ENCODE data around the gene RAD51B.

The RAD51B gene

DNA sequence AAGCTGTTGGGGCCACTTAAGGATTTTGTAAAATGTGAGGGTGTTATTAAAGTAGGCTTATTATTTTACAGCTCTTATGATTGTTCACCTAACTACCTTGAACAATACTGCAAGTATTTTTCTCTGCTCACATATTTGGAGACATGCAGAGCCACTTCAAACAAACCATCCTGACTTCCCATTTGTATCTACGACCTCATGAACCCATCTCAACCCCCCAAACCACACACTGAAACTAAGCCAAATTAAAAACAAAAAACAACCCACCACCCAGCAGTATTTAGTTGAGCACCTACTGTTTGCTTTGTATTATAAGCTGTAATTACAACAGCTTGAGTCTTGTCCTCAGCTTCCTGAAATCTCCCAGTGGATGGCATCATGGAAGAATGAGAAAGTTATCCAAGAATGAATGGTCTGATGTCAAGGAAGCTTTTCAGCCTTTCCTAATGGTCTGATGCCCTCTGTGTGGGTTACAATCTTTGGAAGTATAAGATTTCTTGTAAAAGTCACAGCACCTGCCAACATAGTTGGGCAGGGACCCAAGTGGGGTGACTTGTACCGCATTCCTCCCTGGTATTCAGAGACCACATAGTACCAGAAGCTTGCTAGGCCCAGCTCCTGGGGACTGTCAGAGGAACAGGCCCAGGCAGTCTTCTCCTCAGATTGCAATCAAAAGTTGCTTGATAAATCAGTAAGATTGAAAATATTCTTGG is 556.6 kb downstream of the RAD51B start:
- DNase-seq, result no peak

DNA sequence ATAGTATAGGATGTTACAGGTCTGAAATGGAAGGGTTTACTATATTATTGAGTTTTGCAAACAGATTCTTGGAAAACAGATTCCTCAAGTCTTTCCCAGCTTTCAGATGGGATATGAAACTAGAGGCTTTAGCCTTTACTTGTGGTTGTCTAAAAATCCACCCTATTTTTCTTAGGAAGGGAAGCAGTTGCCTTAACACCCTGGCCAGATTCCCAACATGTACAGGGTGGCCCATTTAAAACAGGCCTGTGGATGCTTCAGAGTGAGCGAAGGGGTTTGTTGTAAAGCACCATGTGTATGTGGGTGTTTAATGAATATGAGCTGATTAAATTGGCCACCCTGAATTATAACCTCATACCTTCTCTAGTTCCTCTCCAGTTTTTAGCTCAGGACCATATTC is 557.4 kb downstream of the RAD51B start:
- no peak for DNase-seq

DNA sequence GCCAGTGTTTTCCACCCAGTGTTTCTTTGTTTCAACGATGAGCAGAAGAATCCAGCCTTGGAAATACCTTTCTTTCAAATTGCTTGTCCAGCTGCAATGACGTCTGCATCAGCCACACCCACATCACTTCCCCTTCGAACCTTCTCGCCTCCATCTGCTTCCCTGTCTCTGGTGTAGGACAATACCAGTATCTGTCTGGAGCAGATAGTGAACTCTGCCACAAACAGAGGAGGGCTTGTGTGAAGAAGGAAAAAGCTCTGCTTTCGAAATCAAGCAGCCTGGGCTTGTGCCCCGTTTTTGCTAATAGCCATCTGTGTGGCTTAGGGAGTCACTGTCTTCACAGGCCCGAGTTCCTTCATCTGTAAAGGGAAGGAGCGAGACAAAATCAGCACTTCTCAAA is 557.9 kb downstream of the RAD51B start:
- peak; percentile 37 for DNase-seq

DNA sequence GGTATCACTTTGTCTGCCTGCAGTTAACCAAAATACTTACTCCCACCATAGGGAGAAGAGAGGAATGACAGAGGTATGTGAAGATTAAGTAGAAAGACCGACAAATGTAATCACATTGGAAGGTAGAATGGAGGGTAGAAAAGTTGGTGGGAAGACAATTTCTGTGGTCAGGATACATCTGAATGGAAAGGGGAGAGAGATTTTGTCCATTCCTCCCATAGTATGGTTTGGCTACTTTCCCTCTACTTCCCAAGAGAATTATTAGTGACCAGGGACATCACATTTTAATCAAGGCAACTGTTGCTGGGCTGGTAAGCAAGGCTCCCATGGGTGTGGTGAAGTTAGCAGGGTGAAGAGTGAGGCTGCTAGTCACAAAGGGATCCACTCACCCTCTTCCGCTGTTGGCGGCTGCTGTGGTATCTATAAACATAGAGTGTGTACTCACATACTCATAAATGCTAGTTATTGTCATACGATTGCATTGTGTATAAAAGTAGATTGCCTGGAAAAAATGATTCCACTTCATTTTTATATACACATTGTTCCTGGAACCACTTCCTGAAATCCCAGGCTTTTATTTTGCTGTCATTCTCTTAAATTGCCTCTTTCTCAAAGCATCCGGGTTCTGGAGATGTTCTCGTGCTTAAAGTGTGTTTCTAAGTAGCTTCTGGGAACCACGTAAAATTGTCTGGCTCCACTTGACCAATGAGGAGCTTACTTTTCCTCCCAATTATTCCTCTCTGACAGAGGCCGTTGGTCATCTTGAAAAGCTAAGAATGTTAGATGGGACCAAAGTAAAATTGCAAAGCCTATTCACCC is 560.1 kb downstream of the RAD51B start:
- peak; percentile 51 for DNase-seq

DNA sequence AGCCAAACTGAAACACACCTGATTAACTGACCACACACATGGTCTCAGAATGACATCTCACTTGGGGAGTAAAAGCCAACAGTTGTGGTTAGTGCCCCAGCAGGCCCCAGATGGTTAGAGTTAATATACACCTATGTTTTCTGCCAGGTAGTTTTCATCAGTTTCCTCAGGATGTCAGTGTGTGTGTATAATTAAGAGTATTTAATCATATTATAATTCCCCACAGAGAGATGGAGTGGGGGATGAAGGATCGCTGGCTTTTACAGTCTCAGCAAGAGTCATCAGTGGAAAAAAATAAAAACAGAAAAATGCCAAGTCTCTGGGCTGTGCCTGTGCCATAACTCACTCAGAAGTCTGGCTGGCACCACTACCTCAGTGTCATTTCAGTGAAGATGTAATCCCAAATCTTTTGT is 560.8 kb downstream of the RAD51B start:
- no peak for DNase-seq

DNA sequence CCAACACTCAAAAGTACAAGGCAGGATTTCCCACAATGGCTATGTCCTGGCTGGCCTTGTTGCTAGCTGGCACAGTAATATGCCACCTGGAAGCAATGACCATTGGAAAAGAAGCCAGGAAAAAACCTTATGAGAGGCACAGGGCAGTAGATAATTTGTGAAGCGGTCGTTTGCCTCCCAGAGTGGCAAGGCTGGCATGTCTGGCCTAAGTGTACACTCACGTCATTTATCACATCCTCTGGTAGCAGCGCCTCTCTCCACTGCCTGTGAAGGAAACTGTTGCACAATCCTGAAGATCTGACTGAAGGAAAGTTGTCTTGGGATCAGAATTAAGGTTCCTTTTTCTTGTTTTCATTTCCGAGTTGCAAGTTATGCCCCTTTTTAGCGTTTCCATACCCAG is 564.8 kb downstream of the RAD51B start:
- DNase-seq, result no peak

DNA sequence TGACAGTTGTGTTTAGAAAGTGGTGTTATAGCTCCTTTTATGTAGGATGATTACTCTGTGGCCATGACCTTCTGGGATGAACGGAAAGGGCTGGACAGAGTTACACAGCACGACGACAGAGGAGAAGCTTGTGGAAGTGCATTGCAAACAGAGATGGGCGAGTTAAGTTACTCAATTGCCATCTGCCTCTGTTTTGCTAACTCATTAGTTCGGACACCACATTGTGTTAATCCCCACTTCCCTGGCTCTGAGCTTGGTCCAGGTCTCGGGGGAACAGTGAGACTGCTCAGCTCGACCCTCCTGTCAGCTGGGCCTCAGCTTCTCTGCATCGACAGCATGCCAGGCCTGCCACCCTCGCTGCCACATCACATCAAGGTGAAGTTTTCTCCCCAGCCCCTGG is 565.3 kb downstream of the RAD51B start:
- DNase-seq, result no peak

DNA sequence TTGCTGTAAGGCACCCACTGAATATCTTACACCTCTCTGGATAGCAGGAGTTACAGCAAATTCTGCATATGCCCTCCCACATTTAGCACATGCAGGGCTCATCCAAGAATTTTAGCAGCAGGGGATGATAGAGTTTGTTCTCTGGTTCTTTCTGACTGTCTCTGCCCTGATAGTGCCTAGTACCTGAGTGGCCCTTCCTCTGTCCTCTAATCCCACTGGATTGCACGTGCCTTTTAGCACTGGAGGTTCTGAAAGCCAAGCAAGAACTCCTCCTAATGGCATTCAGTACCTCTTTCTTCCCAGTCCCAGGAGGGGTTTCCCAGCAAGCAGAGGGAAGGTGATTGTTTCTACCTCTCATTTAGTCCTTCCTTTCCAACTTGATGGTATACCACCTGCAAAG is 566.9 kb downstream of the RAD51B start:
- DNase-seq, result no peak

DNA sequence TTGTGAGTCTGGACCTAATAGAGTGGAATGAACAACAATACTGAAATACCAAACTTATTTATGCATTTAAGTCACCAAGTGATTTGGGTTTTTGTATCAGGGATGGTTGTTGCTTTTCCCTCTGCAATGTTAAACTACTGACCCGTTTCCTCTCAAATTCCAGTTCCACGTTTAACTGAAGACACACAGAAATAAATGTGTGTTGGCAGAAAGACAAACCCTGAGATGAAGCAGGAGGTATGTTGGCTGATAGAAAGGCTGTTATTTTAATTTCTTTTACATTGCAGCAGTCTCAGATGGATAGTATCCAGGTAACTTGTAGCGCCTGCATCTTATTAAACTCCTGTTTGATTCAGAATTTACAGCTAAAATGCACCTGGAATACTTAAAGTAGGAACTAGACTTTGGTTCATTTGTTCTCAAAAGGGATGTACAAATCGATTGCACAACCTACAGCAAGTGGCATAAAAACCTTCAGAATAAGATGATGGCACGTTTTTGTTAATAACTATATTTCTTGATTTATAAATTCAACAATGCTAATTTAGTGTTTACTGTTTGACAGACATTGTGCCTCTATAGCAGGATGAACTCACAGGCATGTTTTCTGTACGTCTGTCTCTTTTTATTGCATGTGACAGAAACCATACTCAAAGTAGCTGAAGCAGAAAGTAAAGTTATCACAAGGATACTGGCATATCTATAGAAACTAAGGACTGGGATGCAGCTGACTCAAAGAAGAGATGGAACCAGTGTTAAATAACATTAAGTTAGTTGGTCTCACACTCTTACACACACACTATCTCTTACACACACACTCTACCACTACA is 567.6 kb downstream of the RAD51B start:
- no peak for DNase-seq

DNA sequence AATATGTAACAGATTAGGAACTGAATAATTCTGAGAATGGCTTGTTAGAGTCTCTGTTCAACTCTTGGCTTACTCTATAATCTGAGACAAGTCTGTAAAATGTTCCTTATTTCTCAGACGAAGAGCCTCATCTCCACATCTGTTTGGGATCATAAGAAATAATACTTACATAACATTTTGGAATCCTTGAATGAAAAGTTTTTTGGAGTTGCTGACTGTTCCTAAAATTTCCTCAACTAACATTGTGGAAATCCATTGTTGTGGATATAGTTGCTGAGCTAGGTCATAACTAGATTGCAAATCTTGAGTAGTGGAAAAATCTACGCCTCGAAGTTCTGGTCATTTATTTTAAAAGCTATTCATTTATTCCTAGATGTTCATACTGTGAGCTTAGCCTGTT is 570.4 kb downstream of the RAD51B start:
- DNase-seq, result no peak

DNA sequence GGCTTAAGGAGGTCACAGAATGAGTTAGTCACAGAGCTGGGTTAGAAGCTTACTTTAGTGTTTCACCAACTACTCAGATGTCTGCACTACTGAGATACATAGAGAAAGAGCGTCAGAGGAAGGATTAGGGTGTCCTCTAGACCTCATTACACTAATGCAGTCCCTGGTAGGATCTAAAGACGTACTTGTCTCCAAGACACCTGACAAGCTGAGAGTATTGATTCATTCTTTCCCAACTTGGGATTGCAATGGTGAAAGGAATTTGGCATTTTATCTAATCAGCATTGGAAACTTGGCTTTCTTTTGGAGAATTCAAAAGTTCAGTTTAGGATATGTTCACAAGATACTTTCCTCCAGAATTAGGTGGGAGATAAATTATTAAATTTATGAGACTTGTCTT is 571.2 kb downstream of the RAD51B start:
- no peak for DNase-seq

DNA sequence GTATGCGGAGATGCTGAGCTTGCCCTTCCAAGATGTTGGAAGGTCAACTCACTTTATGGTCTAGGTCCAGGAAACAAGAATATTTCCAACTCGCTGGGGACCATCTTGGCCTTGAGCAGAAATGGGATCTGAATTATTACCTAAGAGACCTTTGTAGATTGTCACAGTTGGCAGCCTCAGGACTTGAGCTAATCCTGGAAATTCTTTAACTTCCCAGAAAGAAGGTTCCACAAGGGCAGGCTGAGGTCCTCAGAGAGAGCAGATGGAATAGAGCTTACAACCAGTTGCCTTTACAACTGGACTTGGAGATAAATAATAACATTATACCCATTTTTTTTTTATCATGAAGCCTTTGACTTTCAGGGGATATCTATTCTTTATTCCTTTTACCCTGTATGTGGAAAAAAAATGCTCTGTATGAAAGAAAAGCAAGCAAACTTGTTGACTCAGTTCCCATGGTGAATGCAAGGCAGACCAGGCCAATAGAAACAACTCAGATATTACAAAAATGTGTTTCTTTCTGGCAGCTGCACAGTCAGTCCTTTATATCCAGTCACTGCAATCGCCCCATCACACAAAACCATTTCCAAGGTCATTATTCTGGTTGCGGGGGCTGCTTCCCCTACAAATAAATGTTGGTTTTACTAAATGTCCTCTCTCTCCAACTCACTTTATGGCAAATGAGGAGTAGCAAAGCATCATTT is 571.9 kb downstream of the RAD51B start:
- no peak for DNase-seq

DNA sequence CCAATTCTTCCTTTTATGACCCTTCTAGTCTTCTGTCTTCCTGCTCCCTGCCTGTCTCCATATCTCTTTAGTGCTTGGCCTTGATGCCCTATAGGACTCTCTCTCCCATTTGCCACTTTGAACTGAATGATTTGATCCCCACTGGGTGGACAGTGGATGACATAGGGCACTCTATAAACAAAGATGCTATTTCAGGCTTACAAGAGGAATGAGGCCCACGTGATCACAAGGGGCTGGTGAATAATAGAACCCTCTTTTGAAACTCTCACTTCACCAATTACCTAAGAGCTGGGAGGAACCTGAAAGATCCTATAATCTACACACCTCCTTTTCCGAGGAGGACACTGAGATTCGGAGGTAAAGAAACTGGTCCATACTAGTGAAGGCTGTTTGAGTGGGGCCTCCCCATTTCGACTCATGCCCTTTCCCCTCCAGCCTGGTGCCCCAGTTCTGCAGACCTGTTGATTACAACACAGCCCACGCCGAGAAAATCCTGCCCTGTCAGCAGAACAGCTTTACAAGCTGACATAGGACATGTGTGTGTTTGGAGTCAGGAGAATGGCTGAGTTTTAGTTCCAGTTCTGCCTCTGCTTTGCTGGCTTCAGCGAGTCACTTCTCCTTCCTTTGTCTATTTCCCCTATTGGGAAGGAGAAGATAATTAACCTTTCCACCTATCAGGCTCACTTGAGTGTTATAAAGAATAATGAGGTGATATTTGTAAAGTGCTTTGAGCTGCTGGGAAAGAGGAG is 573.0 kb downstream of the RAD51B start:
- DNase-seq, result no peak

DNA sequence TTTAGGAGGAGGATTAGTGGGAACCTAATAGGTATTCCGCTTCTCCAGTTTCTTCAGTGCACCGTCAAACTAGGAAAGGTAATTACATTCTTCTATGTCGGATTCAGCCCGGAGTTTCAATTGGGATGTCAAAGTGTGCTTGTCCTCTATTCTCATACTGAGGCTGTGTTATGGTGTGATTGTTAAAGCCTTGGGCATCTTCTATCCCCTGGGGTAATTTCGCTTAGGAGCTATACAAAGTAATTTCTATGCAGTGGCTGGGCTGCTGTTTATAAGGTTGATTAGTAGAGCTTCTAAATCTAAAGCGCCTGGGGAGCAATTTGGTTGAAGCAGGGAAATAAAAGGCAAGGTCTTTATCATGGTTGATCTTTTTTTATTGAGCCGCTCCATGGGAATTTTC is 573.7 kb downstream of the RAD51B start:
- DNase-seq, result no peak

DNA sequence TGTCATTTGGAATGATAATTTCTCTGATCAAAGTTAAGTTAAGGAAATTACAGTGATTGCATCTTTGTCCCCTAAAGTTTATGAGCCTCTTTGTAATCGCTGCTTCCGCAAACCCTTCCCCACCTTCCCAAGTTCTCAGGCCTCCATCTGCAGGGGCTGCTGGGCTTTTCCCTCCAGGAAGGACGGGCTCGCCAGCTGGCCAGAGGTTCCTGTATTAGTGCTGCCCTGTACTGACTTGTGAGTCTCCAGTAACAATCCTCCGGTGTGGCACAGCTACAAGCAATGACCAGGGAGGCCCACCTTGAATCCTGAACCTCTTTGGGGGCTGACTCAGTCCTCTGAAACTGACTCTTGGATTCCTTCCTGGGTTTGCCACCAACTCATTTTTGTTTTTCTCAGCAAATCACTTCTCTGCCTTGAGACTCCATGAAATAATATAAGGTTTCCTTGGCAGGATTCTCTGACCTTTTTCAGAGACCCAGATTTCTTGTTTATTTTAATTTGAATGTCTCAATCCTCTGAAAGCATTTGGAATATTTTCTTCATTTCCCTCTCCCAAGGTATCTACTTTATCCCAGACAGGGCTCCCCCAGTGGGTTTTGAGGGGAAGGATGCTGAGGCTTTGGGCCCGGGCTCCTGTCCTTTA is 574.7 kb downstream of the RAD51B start:
- DNase-seq, result no peak

DNA sequence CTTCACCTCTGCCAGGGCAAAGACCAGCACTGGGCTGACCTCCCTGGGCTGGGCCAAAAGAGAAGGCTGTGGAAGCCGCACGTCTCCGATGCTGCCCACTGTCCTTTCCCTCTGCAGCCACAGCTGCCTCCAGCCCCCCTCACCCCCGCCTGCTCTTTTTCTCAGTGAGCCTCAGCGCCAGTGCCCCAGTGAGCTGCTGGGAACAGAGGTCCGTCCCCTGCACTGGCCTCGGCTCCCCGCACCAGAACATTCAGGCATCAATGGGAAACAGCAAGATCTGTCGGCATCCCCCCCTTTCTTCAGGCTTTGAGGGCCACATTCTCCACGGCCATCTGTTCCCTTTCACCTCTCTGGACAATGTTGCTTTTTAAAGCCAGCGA is 575.2 kb downstream of the RAD51B start:
- no peak for DNase-seq

DNA sequence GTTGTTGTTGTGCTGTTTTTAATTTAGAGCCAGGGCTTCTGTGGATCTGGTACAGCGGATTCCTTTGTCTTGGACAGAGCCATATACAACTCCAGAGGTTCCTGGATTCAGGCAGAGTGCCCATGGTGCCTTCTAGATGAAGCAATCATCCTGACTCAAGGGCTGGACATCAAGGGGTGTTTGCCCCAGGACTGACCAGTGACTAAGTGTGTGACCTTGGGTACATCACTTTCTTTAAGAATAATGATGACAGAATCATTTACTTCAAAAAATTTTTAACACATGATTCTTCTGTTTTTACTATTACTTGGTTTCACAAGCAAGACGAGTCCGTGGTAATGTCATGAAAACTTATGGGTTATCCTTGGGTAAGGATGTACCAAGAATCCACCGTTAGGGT is 576.0 kb downstream of the RAD51B start:
- no peak for DNase-seq

DNA sequence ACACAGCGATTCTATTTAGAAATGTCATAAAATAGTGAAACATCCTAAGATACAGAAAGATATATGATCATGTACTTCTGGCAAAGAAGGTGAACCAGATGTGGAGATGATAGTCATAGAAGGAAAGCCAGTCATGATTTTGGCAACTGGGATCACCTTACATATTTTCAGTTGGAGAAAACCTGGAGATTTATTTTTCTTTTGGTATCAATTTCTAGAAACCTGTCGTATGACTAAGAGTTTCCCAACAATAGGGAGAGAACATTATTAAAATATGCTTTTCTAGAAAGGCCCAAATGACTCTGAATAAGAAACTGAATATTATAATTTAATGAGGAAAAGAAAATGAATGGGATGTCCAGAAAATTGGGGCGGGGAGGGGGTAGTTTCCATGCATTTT is 576.9 kb downstream of the RAD51B start:
- no peak for DNase-seq

DNA sequence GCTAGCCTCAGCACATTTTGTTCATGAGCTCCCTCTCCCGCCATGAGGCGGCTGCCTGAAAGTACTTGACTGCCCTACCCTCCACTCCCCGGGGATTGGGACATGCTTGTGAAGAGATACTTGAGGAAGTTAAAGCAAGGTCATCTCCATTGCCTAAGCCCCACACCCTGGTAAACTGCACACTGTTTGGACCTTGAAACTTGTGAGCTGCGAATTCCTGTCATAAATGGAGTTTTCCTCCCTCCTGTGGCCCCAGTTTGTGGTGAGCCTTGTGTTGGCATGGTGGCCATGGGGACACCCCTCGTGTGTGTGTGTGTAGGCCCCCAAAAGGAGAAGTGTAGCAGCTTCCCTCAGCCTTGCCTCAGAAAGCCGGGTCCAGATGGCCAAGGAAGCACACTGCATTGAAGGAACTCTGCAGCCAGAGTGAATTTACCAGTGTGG is 577.8 kb downstream of the RAD51B start:
- DNase-seq, result no peak

DNA sequence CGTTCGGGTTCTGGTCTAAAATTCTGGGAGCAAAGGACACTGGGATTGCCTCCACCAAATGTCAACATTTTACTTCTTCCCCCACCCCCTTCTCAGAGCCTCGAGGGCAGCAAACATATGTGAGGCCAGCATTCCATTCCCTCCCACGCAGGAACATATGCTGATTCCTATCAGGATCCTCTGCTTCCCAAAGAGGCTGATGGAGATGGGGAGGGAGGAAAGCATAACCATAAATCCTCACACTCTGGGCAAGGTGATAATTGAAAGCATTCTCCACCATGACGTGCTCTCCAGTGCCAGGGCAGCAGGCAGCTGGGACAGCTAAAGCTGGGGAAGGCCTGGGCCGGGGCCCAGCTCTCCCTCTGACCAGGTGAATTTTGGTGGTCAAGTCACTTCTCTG is 578.2 kb downstream of the RAD51B start:
- DNase-seq, result no peak

DNA sequence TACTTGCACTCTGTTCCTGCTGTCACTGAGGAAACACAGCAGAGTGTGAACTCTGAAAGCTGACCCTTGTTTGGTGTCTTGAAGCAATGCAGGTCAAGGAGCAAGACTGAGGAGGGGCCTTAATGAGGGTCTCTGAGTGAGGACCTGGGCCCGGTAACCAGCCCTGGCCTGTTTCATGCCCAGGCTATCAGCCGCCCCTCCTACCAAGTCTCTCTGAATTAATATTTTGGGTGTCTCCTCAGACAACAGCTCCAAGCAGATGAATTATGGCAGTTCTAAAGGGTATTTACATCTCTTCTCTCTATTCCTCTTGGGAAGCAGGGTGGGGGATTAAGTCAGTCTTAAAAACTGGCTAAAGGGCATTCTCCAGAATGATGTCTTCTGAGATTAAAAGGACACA is 578.8 kb downstream of the RAD51B start:
- DNase-seq, result no peak

DNA sequence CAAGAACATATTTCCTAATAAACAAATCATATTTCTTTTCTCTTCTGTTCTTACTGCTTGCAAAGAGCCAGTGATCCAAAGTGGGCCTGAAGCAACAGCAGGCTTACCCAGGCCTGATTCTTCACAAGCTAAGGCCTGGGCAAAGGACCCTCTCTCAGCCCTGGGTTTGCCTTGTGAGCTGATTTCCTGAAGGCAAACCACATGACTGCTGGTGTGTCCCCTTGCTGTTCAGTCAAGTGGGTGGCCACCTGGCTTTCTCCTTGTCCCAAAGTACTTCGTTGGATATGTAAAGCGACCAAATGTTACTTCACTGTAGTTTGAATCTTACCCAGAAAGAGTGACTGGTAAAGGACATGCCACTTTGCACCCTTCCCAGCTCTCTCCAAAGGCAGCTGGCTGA is 580.4 kb downstream of the RAD51B start:
- no peak for DNase-seq

All from CD4-positive, alpha-beta T cell treated with Interleukin-17A for 1 hour (primary cell).